ENCODE results near the gene WASF3.

DNA sequence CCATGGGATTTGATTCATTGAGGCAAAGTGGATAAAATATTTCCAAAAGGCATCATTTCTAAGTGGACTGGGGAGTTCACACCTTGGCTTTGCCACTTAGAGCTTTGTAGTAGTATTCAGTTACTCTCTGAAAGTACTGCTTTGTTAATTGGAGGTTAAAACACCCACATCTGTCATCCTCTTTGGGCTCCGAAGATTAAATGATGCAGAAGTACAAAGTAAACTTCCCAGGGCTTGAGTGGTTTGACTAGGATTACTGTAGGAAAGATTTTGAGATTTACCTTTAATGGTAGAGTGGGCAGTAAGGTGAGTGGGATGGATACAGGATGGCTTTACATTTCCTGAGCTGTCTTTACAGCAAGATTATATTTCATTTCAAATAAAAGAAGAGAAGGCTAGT lies 42.4 kb downstream of the WASF3 start:
- TF ChIP-seq, protein P1, sequence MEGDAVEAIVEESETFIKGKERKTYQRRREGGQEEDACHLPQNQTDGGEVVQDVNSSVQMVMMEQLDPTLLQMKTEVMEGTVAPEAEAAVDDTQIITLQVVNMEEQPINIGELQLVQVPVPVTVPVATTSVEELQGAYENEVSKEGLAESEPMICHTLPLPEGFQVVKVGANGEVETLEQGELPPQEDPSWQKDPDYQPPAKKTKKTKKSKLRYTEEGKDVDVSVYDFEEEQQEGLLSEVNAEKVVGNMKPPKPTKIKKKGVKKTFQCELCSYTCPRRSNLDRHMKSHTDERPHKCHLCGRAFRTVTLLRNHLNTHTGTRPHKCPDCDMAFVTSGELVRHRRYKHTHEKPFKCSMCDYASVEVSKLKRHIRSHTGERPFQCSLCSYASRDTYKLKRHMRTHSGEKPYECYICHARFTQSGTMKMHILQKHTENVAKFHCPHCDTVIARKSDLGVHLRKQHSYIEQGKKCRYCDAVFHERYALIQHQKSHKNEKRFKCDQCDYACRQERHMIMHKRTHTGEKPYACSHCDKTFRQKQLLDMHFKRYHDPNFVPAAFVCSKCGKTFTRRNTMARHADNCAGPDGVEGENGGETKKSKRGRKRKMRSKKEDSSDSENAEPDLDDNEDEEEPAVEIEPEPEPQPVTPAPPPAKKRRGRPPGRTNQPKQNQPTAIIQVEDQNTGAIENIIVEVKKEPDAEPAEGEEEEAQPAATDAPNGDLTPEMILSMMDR (conservative IDR thresholded peaks at IDR 0.05): no peak
- no peak for TF ChIP-seq ZFX (IDR thresholded peaks at IDR 0.05)
